Measurements from ENCODE around the gene H1-8.
"Not testable (repeated sequence)": the region's sequence is repeated elsewhere in the genome, so short reads cannot be mapped to it uniquely, and the experiment has no call there.

Gene H1-8

GRCh38 chr3:129515108-129515820 is 27.7 kb upstream of the H1-8 start:
- DNase-seq (ENCODE audit: low spot score): not testable (repeated sequence)

GRCh38 chr3:129515821-129516432 is 27.0 kb upstream of the H1-8 start:
- not testable (repeated sequence) for DNase-seq (ENCODE audit: low spot score)

- DNase-seq (ENCODE audit: low spot score): no peak
These were observed 25.5 kb upstream of the H1-8 start for GRCh38 chr3:129517516-129517915.

- no peak for DNase-seq (ENCODE audit: low spot score)
These were observed 24.9 kb upstream of the H1-8 start for GRCh38 chr3:129518038-129518561.

GRCh38 chr3:129518581-129518980 is 24.4 kb upstream of the H1-8 start:
- no peak for DNase-seq (ENCODE audit: low spot score)

- no peak for DNase-seq (ENCODE audit: low spot score)
These were observed 23.5 kb upstream of the H1-8 start for GRCh38 chr3:129519449-129519848.

- no peak for DNase-seq (ENCODE audit: low spot score)
These were observed 22.9 kb upstream of the H1-8 start for GRCh38 chr3:129519896-129520715.

GRCh38 chr3:129520960-129521359 is 22.0 kb upstream of the H1-8 start:
- no peak for DNase-seq (ENCODE audit: low spot score)

- no peak for DNase-seq (ENCODE audit: low spot score)
These were observed 21.4 kb upstream of the H1-8 start for GRCh38 chr3:129521611-129522010.

- no peak for DNase-seq (ENCODE audit: low spot score)
These were observed 20.0 kb upstream of the H1-8 start for GRCh38 chr3:129522953-129523352.

- DNase-seq (ENCODE audit: low spot score): no peak
These were observed 18.9 kb upstream of the H1-8 start for GRCh38 chr3:129524081-129524480.

GRCh38 chr3:129525341-129525968 is 17.5 kb upstream of the H1-8 start:
- DNase-seq (ENCODE audit: low spot score): no peak

- DNase-seq (ENCODE audit: low spot score): peak; percentile 83
These were observed 16.7 kb upstream of the H1-8 start for GRCh38 chr3:129526121-129526900.

- DNase-seq (ENCODE audit: low spot score): no peak
These were observed 15.7 kb upstream of the H1-8 start for GRCh38 chr3:129527262-129527661.

- no peak for DNase-seq (ENCODE audit: low spot score)
These were observed 14.3 kb upstream of the H1-8 start, which contains the start of gene RHO for GRCh38 chr3:129528589-129529100. Gene RHO (plus strand): TSS chr3:129528639. CDS start chr3:129528734, 95 bp downstream.

GRCh38 chr3:129529436-129530210 is 13.4 kb upstream of the H1-8 start:
- DNase-seq (ENCODE audit: low spot score): no peak

- DNase-seq (ENCODE audit: low spot score): no peak
These were observed 12.7 kb upstream of the H1-8 start for GRCh38 chr3:129530251-129530791.

GRCh38 chr3:129530821-129531220 is 12.2 kb upstream of the H1-8 start:
- no peak for DNase-seq (ENCODE audit: low spot score)

GRCh38 chr3:129531699-129532098 is 11.3 kb upstream of the H1-8 start:
- no peak for DNase-seq (ENCODE audit: low spot score)

GRCh38 chr3:129532261-129532660 is 10.7 kb upstream of the H1-8 start:
- DNase-seq (ENCODE audit: low spot score): no peak

Data from germinal center (tissue), 1 donor.